IMR-90 (cell line): ENCODE measurements around the gene INHBC. TPM values are rescaled to one million over a fixed set of nuclear protein-coding genes. Genes with fewer than 3 reads are reported as not detected.

Source experiments
- ATAC-seq: fragments of 200-7000 bp; cut with Tn5 transposase; 2 replicates; pipeline ENCODE4 v1.9.1; 2020; ENCODE audit warnings: low read depth, mild to moderate bottlenecking, moderate library complexity
- BruUV-seq: library from RNA; stranded (reverse); fragments of 400-500 nt; replicated peaks from 2 replicates; lab custom pipeline; 2021; lab: Mats Ljungman, UMichigan
- CTCF ChIA-PET: fragments of 300-600 bp; formaldehyde crosslinking; extraction: SDS; loops from one replicate; lab custom pipeline; 2021; ENCODE audit warnings: antibody characterized with exemption; lab: Yijun Ruan, JAX
- POLR2A ChIA-PET: fragments of 300-600 bp; sonication (Branson Sonifier 250); formaldehyde crosslinking; loops from one replicate; lab custom pipeline; 2022; ENCODE audit warnings: antibody characterized with exemption; ENCODE audit not compliant: unreplicated experiment; lab: Charles Lee
- DNase-seq: peaks from one replicate; pipeline ENCODE4 v3.0.0; 2013
- H2AFZ ChIP-seq: replicated peaks from 2 replicates; pipeline ENCODE3; 2013; ENCODE audit warnings: low read length, mild to moderate bottlenecking; ENCODE audit not compliant: poor library complexity
- H2AK5ac ChIP-seq: 2 replicates; pipeline ENCODE4 v1.6.1; 2013; ENCODE audit warnings: low read depth, low read length, inconsistent platforms
- H2AK9ac ChIP-seq: replicated peaks from 2 replicates; pipeline ENCODE3; 2013; ENCODE audit warnings: mild to moderate bottlenecking, low read depth, low read length, moderate library complexity; ENCODE audit not compliant: poor library complexity
- H2BK120ac ChIP-seq: 2 replicates; pipeline ENCODE4 v1.6.1; 2013; ENCODE audit warnings: low read depth, low read length, inconsistent platforms
- H2BK15ac ChIP-seq: 3 replicates; pipeline ENCODE4 v1.6.1; 2013; ENCODE audit warnings: low read depth, low read length, inconsistent platforms
- H2BK20ac ChIP-seq: 2 replicates; pipeline ENCODE4 v1.6.1; 2013; ENCODE audit warnings: low read depth, mild to moderate bottlenecking, inconsistent platforms, low read length, moderate library complexity
- H2BK5ac ChIP-seq: 2 replicates; pipeline ENCODE4 v1.6.1; 2013; ENCODE audit warnings: mild to moderate bottlenecking, low read depth, low read length, inconsistent platforms; ENCODE audit not compliant: poor library complexity, severe bottlenecking
- H3K14ac ChIP-seq: replicated peaks from 2 replicates; pipeline ENCODE4 v1.6.1; 2013; ENCODE audit warnings: low read depth, low read length, inconsistent platforms
- H3K18ac ChIP-seq: 2 replicates; pipeline ENCODE4 v1.6.1; 2013; ENCODE audit warnings: low read depth, low read length, control low read depth
- H3K23ac ChIP-seq: 2 replicates; pipeline ENCODE4 v1.6.1; 2013; ENCODE audit warnings: low read depth, low read length, inconsistent platforms
- H3K27ac ChIP-seq: 2 replicates; pipeline ENCODE4 v1.5.1; 2013; ENCODE audit warnings: mild to moderate bottlenecking, control low read depth, low read length; ENCODE audit not compliant: insufficient read depth
- H3K27me3 ChIP-seq: 2 replicates; pipeline ENCODE4 v1.6.1; 2013; ENCODE audit warnings: low read length; ENCODE audit not compliant: control insufficient read depth, insufficient read depth
- H3K36me3 ChIP-seq: 2 replicates; pipeline ENCODE4 v1.6.1; 2013; ENCODE audit warnings: low read length, mixed read lengths; ENCODE audit not compliant: control insufficient read depth, insufficient read depth
- H3K4ac ChIP-seq: 2 replicates; pipeline ENCODE4 v1.6.1; 2013; ENCODE audit warnings: low read depth, low read length, inconsistent platforms
- H3K4me1 ChIP-seq: 2 replicates; pipeline ENCODE4 v1.6.1; 2013; ENCODE audit warnings: low read length, mixed read lengths; ENCODE audit not compliant: control insufficient read depth, insufficient read depth
- H3K4me2 ChIP-seq: 2 replicates; pipeline ENCODE4 v1.6.1; 2013; ENCODE audit warnings: low read depth, mild to moderate bottlenecking, control low read depth, low read length, moderate library complexity
- H3K4me3 ChIP-seq: 2 replicates; pipeline ENCODE4 v1.5.1; 2013; ENCODE audit warnings: low read depth, mild to moderate bottlenecking, control low read depth, low read length, moderate library complexity; ENCODE audit not compliant: insufficient read depth
- H3K56ac ChIP-seq: 2 replicates; pipeline ENCODE4 v1.6.1; 2013; ENCODE audit warnings: low read length, inconsistent platforms; ENCODE audit not compliant: insufficient read depth; ENCODE audit errors: extremely low read depth
- H3K79me1 ChIP-seq, 2 experiments: 2 replicates each; pipeline ENCODE4 v1.6.1; 2013; ENCODE audit warnings: low read length in 2 of 2, inconsistent platforms in 1 of 2, low read depth in 1 of 2
- H3K9ac ChIP-seq: 2 replicates; pipeline ENCODE4 v1.6.1; 2013; ENCODE audit warnings: low read depth, low read length, control low read depth
- H3K9me1 ChIP-seq: 2 replicates; pipeline ENCODE4 v1.6.1; 2013; ENCODE audit warnings: low read length, inconsistent platforms; ENCODE audit not compliant: insufficient read depth
- H3K9me3 ChIP-seq: 2 replicates; pipeline ENCODE4 v1.6.1; 2013; ENCODE audit warnings: low read length; ENCODE audit not compliant: control insufficient read depth, insufficient read depth
- H4K20me1 ChIP-seq: 2 replicates; pipeline ENCODE4 v1.6.1; 2013; ENCODE audit warnings: low read length, inconsistent platforms; ENCODE audit not compliant: insufficient read depth
- H4K5ac ChIP-seq: 2 replicates; pipeline ENCODE4 v1.6.1; 2013; ENCODE audit warnings: mild to moderate bottlenecking, low read depth, low read length, control low read depth
- H4K8ac ChIP-seq, 2 experiments: 2 replicates each; pipeline ENCODE4 v1.6.1; 2013; ENCODE audit warnings: low read depth in 2 of 2, low read length in 2 of 2, control low read depth in 1 of 2, inconsistent platforms in 1 of 2
- H4K91ac ChIP-seq: 2 replicates; pipeline ENCODE4 v1.6.1; 2013; ENCODE audit warnings: low read depth, low read length, inconsistent platforms; ENCODE audit not compliant: insufficient read depth
- CEBPB ChIP-seq: IDR thresholded peaks from 2 replicates; pipeline ENCODE4 v1.6.1; 2012; ENCODE audit warnings: low read depth, low read length, improper control_type of control experiment
- CHD1 ChIP-seq: IDR thresholded peaks from 2 replicates; pipeline ENCODE4 v1.6.1; 2012; ENCODE audit warnings: low read depth, low read length, improper control_type of control experiment
- FOS ChIP-seq: fragments of 150-350 bp; IDR thresholded peaks from 2 replicates; pipeline ENCODE4 v1.6.1; 2016; ENCODE audit warnings: low read depth, low read length
- MAZ ChIP-seq: IDR thresholded peaks from 2 replicates; pipeline ENCODE4 v1.6.1; 2012; ENCODE audit warnings: low read depth, mild to moderate bottlenecking, low read length, improper control_type of control experiment, moderate library complexity, borderline replicate concordance
- NFE2L2 ChIP-seq: fragments of 150-350 bp; IDR thresholded peaks from 2 replicates; pipeline ENCODE4 v1.6.1; 2016; ENCODE audit warnings: low read depth, mild to moderate bottlenecking, low read length
- RFX5 ChIP-seq: IDR thresholded peaks from 2 replicates; pipeline ENCODE4 v1.8.0; 2012; ENCODE audit warnings: low read depth, mild to moderate bottlenecking, low read length, moderate library complexity
- WGBS, 2 experiments: methylation state at CpG; one replicate each; pipeline versions ENCODE4 v1.1.5 to v1.1.7; 2013; ENCODE audit warnings: missing lambda C conversion rate in 2 of 2; ENCODE audit not compliant: insufficient read length in 1 of 2; ENCODE audit errors: extremely low coverage in 2 of 2; 5-methylcytosine and 5-hydroxymethylcytosine counted together
- dilution Hi-C: fragments of 300-500 bp; cut with HindIII; formaldehyde crosslinking; loops from one replicate; pipeline ENCODE4 v1.14.3; 2018; ENCODE audit warnings: low sequenced_read_pairs; ENCODE audit not compliant: unreplicated experiment
- in situ Hi-C: fragments of 300-500 bp; cut with MboI; formaldehyde crosslinking; loops from 3 replicates; pipeline ENCODE4 v1.14.3; 2019; ENCODE audit warnings: low sequenced_read_pairs, inconsistent platforms, mixed read lengths
- intact Hi-C: fragments of 100-400 bp; cut with micrococcal nuclease; formaldehyde crosslinking; loops from 2 replicates; pipeline ENCODE4 v1.10.0; 2022
- polyA plus RNA-seq, 3 experiments: library from polyadenylated mRNA; depleted of rRNA; stranded (reverse); fragments of >200 nt; gene quantifications; 2 replicates each; pipeline ENCODE4 v1.2.3, GENCODE V29; 2012; ENCODE audit warnings: low replicate concordance in 1 of 3
- total RNA-seq: library from RNA; depleted of rRNA; stranded (reverse); fragments of >200 nt; gene quantifications from 2 replicates; pipeline ENCODE4 v1.2.3, GENCODE V29; 2012
- TF ChIP-seq, protein P1 (sequence below): fragments of 150-350 bp; IDR thresholded peaks from 2 replicates; pipeline ENCODE4 v1.6.1; 2016; ENCODE audit warnings: low read depth, mild to moderate bottlenecking, low read length, moderate library complexity, borderline replicate concordance
- TF ChIP-seq, protein P2 (sequence below): conservative IDR thresholded peaks from 2 replicates; pipeline ENCODE4 v1.5.1; 2012; ENCODE audit warnings: mild to moderate bottlenecking, low read depth, low read length, improper control_type of control experiment

The INHBC gene
- total and polyA plus RNA-seq, 2 of the 4 experiments (the other 2 are of a cell fraction): 0.09 TPM; not detected in 1

DNA sequence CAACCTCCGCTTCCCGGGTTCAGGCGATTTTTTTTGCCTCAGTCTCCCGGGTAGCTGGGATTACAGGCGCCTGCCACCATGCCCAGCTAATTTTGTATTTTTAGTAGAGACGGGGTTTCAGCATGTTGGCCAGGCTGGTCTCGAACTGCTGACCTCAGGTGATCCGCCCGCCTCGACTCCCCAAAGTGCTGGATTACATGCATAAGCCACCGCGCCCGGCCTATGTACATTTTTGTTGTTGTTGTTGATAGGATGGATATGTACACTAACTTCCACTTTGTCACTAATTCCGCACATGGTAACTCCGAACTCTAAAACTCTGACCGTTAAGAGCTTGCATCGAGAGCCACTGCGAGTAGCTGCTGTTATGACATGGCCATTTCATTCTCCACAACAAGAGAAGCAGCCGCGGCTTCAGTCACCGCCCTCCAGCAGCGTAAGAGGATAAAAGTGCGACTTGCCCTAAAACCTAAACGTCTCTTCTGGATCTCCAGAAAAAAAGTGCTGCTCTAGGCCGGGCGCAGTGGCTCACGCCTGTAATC is 52.5 kb downstream of the INHBC start:
- DNase-seq: no peak
- H2BK5ac ChIP-seq: peak overlapping the region; percentile 48
- no peak overlapping the region; the same call in 1 of the 2 replicates for H3K27ac ChIP-seq
- H3K79me1 ChIP-seq: peaks cover 28 to 43% of the 10 kb centered on the region in 2 experiments
- H3K14ac ChIP-seq: no peak overlapping the region
- H4K91ac ChIP-seq: peak overlapping the region; percentile 83; the same call in 1 of the 2 replicates
- no peak overlapping the region for H2BK20ac ChIP-seq
- WGBS, 2 experiments: 76% methylated on average over 10 of the region's 27 CpGs; no CpG with 5 or more reads in 1 of the 2 experiments
- ChIA-PET POLR2A (no interaction called here), CTCF (no interaction called here)
- no peak overlapping the region for H3K56ac ChIP-seq
- H3K27me3 ChIP-seq: no peaks in the 10 kb centered on the region
- peak overlapping the region; percentile 93 to 95 for H4K8ac ChIP-seq
- H3K4me2 ChIP-seq: peak overlapping the region; percentile 53; the same call in 1 of the 2 replicates
- H3K36me3 ChIP-seq: peaks cover 22% of the 10 kb centered on the region
- H2BK120ac ChIP-seq: 0 out of 2 replicates have a peak overlapping the region, but pooled peaks have one; percentile 34
- peaks cover 16% of the 10 kb centered on the region; the same call in 1 of the 2 replicates for H4K20me1 ChIP-seq
- H2AFZ ChIP-seq: peak overlapping the region; percentile 97
- peaks cover 15% of the 10 kb centered on the region for H3K9me1 ChIP-seq
- peak overlapping the region; percentile 86 for H2AK5ac ChIP-seq
- in situ Hi-C loops: no loop called here
- H3K18ac ChIP-seq: no peak overlapping the region
- no peak overlapping the region for H3K4me3 ChIP-seq
- no TSS peak for BruUV-seq
- no peak for TF ChIP-seq RFX5
- no peak for TF ChIP-seq NFE2L2
- TF ChIP-seq, protein P1, sequence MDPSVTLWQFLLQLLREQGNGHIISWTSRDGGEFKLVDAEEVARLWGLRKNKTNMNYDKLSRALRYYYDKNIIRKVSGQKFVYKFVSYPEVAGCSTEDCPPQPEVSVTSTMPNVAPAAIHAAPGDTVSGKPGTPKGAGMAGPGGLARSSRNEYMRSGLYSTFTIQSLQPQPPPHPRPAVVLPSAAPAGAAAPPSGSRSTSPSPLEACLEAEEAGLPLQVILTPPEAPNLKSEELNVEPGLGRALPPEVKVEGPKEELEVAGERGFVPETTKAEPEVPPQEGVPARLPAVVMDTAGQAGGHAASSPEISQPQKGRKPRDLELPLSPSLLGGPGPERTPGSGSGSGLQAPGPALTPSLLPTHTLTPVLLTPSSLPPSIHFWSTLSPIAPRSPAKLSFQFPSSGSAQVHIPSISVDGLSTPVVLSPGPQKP: no peak
- TF ChIP-seq, protein P2, sequence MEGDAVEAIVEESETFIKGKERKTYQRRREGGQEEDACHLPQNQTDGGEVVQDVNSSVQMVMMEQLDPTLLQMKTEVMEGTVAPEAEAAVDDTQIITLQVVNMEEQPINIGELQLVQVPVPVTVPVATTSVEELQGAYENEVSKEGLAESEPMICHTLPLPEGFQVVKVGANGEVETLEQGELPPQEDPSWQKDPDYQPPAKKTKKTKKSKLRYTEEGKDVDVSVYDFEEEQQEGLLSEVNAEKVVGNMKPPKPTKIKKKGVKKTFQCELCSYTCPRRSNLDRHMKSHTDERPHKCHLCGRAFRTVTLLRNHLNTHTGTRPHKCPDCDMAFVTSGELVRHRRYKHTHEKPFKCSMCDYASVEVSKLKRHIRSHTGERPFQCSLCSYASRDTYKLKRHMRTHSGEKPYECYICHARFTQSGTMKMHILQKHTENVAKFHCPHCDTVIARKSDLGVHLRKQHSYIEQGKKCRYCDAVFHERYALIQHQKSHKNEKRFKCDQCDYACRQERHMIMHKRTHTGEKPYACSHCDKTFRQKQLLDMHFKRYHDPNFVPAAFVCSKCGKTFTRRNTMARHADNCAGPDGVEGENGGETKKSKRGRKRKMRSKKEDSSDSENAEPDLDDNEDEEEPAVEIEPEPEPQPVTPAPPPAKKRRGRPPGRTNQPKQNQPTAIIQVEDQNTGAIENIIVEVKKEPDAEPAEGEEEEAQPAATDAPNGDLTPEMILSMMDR: no peak
- TF ChIP-seq MAZ: no peak
- no peak for TF ChIP-seq CHD1
- TF ChIP-seq FOS: no peak
- TF ChIP-seq CEBPB: no peak
- H3K4ac ChIP-seq: peak overlapping the region; percentile 75
- H3K23ac ChIP-seq: no peak overlapping the region
- H2AK9ac ChIP-seq: peak overlapping the region; percentile 83
- dilution Hi-C loops: no loop called here
- H4K5ac ChIP-seq: peak overlapping the region; percentile 96
- H3K4me1 ChIP-seq: peaks cover 8% of the 10 kb centered on the region
- no peaks in the 10 kb centered on the region for H3K9me3 ChIP-seq
- intact Hi-C loops: no loop called here
- H3K9ac ChIP-seq: no peak overlapping the region
- ATAC-seq: no peak
- H2BK15ac ChIP-seq: no peak overlapping the region; the same call in 2 of the 3 replicates
